PFSK-1 (cell line): Measurements from ENCODE around the gene TGFB1I1.

ENCODE experiments used
- FOXP2 ChIP-seq: optimal IDR thresholded peaks from 2 replicates; pipeline ENCODE3; 2011; ENCODE audit warnings: borderline replicate concordance, control low read depth, inconsistent platforms; ENCODE audit not compliant: insufficient read depth; ENCODE audit errors: extremely low read length, extremely low read depth
- POLR2AphosphoS5 ChIP-seq: IDR thresholded peaks from 2 replicates; pipeline ENCODE4 v1.6.1; 2012; ENCODE audit warnings: low read depth, mild to moderate bottlenecking, control low read depth, low read length, moderate library complexity
- REST ChIP-seq, 2 experiments: IDR thresholded peaks; 2 replicates each; pipeline versions ENCODE4 v1.6.1 to v1.8.0; 2011 to 2012; ENCODE audit warnings: low read depth in 2 of 2, low read length in 2 of 2, control low read depth in 1 of 2, inconsistent platforms in 1 of 2, mild to moderate bottlenecking in 1 of 2, moderate library complexity in 1 of 2; ENCODE audit not compliant: insufficient read depth in 1 of 2
- SIN3A ChIP-seq: IDR thresholded peaks from 2 replicates; pipeline ENCODE4 v1.6.1; 2012; ENCODE audit warnings: mild to moderate bottlenecking, low read length, moderate library complexity, borderline replicate concordance; ENCODE audit not compliant: insufficient read depth
- TAF1 ChIP-seq: IDR thresholded peaks from 2 replicates; pipeline ENCODE4 v1.6.1; 2012; ENCODE audit warnings: low read length, control low read depth, borderline replicate concordance; ENCODE audit not compliant: insufficient read depth

TGFB1I1 gene

DNA sequence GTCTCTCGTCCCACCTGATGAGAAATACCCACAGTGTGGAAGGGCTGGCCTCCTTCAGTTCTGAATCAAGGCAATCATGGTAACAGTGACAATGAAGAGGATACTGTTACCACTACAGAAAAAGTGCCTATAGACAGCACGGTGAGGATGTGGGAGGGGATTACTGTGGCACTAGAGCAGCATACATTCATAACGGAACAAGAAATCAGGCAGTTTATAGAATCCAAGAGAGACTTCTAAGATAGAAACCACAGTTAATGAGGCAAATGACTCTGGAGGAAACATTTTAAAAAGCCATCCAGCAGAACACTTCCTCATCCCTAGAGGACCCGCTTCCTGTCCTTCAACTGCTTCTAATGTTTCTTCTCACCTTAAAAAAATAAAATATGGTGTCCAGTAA is 33.5 kb downstream of the TGFB1I1 start:
- no peak for TF ChIP-seq REST (IDR thresholded peaks at IDR 0.05; ENCODE audit: insufficient read depth in 1 of 2, low read depth in 2 of 2, low read length in 2 of 2)
- no peak for TF ChIP-seq TAF1
- TF ChIP-seq FOXP2: no peak
- TF ChIP-seq POLR2AphosphoS5: no peak
- no peak for TF ChIP-seq SIN3A

GRCh38 chr16:31507617-31507928 is 35.6 kb downstream of the TGFB1I1 start:
- TF ChIP-seq FOXP2: no peak
- TF ChIP-seq REST (IDR thresholded peaks at IDR 0.05; ENCODE audit: insufficient read depth in 1 of 2, low read depth in 2 of 2, low read length in 2 of 2): no peak
- no peak for TF ChIP-seq SIN3A
- TF ChIP-seq TAF1: no peak
- no peak for TF ChIP-seq POLR2AphosphoS5

DNA sequence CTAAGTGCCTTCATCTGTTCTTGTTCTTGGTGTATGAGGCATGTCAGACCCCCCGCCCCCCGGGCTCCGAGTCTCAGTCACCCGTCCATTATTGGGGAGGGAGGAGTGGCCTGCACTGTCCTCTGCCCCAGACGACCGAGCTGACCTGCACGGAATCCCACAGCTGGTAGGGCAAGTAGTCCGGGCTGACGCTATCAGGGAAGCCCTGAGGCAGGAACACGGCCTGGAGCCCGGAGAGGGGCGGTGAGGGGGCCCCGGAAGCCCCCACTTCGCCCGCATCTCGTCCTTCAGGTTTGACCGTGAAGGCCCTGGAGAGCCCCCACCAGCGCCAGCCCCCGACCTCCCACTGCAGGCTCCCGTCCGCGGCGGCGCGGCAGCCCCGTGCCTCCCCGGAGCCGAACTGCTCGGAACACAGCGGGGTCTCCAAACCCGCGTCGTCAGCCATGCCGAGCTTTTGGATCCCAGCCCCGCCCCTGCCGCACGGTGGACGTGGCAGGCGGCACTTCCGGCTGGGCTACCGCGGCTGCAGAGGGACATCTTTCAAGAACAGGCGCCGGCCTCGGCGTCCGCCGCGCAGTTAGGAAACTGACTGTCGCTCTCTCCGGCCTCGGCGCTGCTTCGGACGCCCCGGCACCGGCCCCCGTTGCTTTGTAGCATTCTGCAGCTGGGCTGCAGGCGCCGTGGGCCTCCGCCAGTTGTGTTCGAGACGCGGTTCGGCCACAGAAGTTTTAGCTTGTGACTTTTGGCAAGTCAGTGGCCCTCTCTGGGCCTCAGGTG is 36.2 kb downstream of the TGFB1I1 start, which contains the start of gene RUSF1:
TSS of gene RUSF1 (minus strand) at position 463 of the 777 bp plus-strand sequence. CDS start at position 445, 18 bp downstream.
- peak; percentile 79 for TF ChIP-seq POLR2AphosphoS5
- peak; percentile 55 for TF ChIP-seq FOXP2
- TF ChIP-seq TAF1: peak; percentile 67; the same call in 1 of the 2 replicates
- TF ChIP-seq REST (IDR thresholded peaks at IDR 0.05; ENCODE audit: insufficient read depth in 1 of 2, low read depth in 2 of 2, low read length in 2 of 2): peak; percentile 52 to 60; a peak in 3 of 4 replicates
- TF ChIP-seq SIN3A: peak; percentile 47; the same call in 1 of the 2 replicates

DNA sequence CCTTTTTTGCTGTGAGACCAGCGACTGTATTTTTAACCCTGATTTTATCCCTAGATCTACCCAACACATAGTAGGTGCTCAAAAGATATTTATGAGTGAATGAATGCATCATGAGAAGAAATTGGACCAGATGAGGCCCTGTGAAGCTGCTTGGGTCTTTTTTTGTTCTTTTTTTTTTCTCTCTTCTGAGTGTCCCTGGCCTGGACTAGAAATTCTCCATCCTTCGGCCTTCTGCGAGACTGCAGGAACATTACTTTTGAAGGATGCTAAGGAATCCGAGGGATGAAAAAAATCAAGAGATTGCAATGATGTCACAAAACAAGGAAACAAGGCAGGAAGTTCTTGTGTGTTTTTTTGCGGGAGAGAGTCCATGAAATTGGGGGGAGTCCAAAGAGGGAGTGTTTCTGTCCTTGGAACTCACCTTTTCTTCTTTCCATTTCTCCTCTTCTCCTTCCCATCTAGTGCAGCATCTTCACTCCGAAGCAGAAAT is 36.8 kb downstream of the TGFB1I1 start:
- TF ChIP-seq FOXP2 (no peak), REST (IDR thresholded peaks at IDR 0.05; ENCODE audit: insufficient read depth in 1 of 2, low read depth in 2 of 2, low read length in 2 of 2) (no peak), POLR2AphosphoS5 (no peak), SIN3A (no peak), TAF1 (no peak)

DNA sequence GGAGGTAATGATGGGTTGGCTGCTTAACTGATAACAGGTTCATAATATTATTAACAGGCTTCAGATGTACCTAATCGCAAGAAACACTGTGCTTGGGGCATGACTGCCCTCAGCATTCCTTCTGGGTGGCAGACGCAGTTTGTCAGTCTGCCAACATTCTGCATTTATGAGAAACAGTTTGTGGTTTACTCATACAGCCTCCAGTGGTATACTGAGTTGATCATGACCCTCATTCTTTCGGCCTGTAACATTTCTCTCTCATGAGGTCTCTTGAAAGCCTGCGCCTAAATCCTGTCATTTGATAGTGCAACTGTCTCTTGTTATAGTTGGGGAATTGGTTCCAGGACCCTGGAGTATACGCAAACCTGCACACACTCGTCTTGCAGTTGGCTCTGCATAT is 41.2 kb downstream of the TGFB1I1 start:
- TF ChIP-seq REST (IDR thresholded peaks at IDR 0.05; ENCODE audit: insufficient read depth in 1 of 2, low read depth in 2 of 2, low read length in 2 of 2) (no peak), FOXP2 (no peak), TAF1 (no peak), POLR2AphosphoS5 (no peak), SIN3A (no peak)
